ENCODE data around the gene SEMA5A.

SEMA5A gene

DNA sequence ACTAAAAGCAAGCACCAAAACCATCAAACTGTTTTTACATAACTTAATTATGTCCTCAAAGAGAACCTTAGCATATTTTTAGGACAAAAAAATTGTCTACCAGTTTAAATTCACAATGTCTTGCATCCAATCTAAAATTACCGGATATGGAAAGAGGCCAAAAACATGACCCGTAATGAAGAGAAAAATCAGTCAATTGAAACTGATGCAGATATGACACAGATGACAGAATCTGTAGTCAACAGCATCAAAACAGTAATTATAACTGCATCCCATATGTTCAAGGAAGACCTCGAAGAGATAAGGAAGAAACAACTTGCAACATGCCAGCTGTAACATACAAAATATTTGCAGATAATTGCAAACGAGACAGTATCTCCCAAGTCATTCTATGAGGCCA, 473.2 kb downstream of the SEMA5A start:
- no peaks in the 10 kb centered on the region for H3K27me3 ChIP-seq (ENCODE audit: control insufficient read depth, insufficient read depth, low read length)
- no peak overlapping the region for H3K27ac ChIP-seq
- no peak overlapping the region for H3K9ac ChIP-seq
- no peaks in the 10 kb centered on the region for H3K9me3 ChIP-seq (ENCODE audit: control insufficient read depth, low read length)
- no peak overlapping the region for H2AFZ ChIP-seq
- TF ChIP-seq CTCF (IDR thresholded peaks at IDR 0.05), result no peak
- H3K4me2 ChIP-seq (ENCODE audit: low read length), result no peak overlapping the region
- H3K36me3 ChIP-seq (ENCODE audit: control insufficient read depth, insufficient read depth, low read length), result no peaks in the 10 kb centered on the region
- no peaks in the 10 kb centered on the region for H3K4me1 ChIP-seq
- no peak overlapping the region for H3K4me3 ChIP-seq (ENCODE audit: low read depth, low read length)
- H3K79me2 ChIP-seq, result no peaks in the 10 kb centered on the region

- H3K9ac ChIP-seq, result no peak overlapping the region
- H2AFZ ChIP-seq, result no peak overlapping the region
- no peak for TF ChIP-seq CTCF (IDR thresholded peaks at IDR 0.05)
- no peaks in the 10 kb centered on the region for H3K9me3 ChIP-seq (ENCODE audit: control insufficient read depth, low read length)
- H3K4me1 ChIP-seq, result no peaks in the 10 kb centered on the region
- no peaks in the 10 kb centered on the region for H3K36me3 ChIP-seq (ENCODE audit: control insufficient read depth, insufficient read depth, low read length)
- no peak overlapping the region for H3K27ac ChIP-seq
- no peak overlapping the region for H3K4me3 ChIP-seq (ENCODE audit: low read depth, low read length)
- no peak overlapping the region for H3K4me2 ChIP-seq (ENCODE audit: low read length)
- H3K79me2 ChIP-seq, result no peaks in the 10 kb centered on the region
- H3K27me3 ChIP-seq (ENCODE audit: control insufficient read depth, insufficient read depth, low read length), result no peaks in the 10 kb centered on the region
Measured at GRCh38 chr5:9071524-9071923, 474.4 kb downstream of the SEMA5A start.

DNA sequence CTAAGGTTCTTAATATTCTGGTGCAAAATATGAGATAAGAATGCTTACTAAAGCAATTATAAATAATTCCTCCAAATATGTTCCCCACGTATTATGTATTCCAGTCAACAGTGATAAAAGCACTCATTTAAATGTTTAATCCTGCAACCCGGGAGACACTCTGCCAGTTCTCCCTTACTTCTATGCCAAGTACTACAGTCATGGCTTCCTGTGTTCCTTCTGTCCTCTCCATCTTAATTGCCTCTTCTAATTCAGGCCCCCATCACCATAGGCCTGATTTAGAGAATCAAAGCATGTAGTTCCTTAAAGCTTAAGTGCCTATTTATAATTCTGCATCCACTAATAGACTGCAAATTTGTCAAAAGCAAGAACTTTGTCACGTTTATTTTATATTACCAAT, 474.8 kb downstream of the SEMA5A start:
- Histone ChIP-seq H3K36me3 (ENCODE audit: control insufficient read depth, insufficient read depth, low read length) (no peaks in the 10 kb centered on the region), H3K4me2 (ENCODE audit: low read length) (no peak overlapping the region), H3K27ac (no peak overlapping the region), H3K79me2 (no peaks in the 10 kb centered on the region), H3K9me3 (ENCODE audit: control insufficient read depth, low read length) (no peaks in the 10 kb centered on the region), H3K9ac (no peak overlapping the region), H3K4me3 (ENCODE audit: low read depth, low read length) (no peak overlapping the region), H2AFZ (no peak overlapping the region), H3K27me3 (ENCODE audit: control insufficient read depth, insufficient read depth, low read length) (no peaks in the 10 kb centered on the region), H3K4me1 (no peaks in the 10 kb centered on the region)
- TF ChIP-seq CTCF (IDR thresholded peaks at IDR 0.05), result no peak

- H3K27me3 ChIP-seq (ENCODE audit: control insufficient read depth, insufficient read depth, low read length), result no peaks in the 10 kb centered on the region
- TF ChIP-seq CTCF (IDR thresholded peaks at IDR 0.05), result no peak
- H3K9ac ChIP-seq, result no peak overlapping the region
- no peak overlapping the region for H3K27ac ChIP-seq
- H2AFZ ChIP-seq, result no peak overlapping the region
- H3K4me3 ChIP-seq (ENCODE audit: low read depth, low read length), result no peak overlapping the region
- H3K36me3 ChIP-seq (ENCODE audit: control insufficient read depth, insufficient read depth, low read length), result no peaks in the 10 kb centered on the region
- H3K4me2 ChIP-seq (ENCODE audit: low read length), result no peak overlapping the region
- no peaks in the 10 kb centered on the region for H3K9me3 ChIP-seq (ENCODE audit: control insufficient read depth, low read length)
- no peaks in the 10 kb centered on the region for H3K4me1 ChIP-seq
- no peaks in the 10 kb centered on the region for H3K79me2 ChIP-seq
Measured at GRCh38 chr5:9069650-9070049, 476.2 kb downstream of the SEMA5A start.

DNA sequence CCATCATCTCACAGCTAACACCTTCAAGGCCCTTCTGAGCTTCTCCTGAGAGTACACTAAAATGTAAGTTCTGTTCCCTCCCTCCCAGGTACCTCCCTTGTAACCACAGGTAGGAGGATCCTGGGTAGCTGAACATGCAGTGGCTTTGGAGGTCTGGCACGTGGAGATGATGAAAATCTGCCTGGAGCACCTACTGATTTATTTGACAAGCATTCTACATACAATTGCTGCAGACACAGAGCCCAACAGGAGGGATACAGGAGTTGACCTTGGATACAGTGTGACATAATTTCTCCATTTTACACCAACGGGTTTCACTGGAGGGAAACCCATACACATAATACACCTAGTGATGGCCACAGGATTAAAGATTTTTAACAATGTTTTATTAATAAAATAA, 478.7 kb downstream of the SEMA5A start:
- Histone ChIP-seq H3K9me3 (ENCODE audit: control insufficient read depth, low read length) (no peaks in the 10 kb centered on the region), H3K27ac (no peak overlapping the region), H3K27me3 (ENCODE audit: control insufficient read depth, insufficient read depth, low read length) (no peaks in the 10 kb centered on the region), H3K4me1 (no peaks in the 10 kb centered on the region), H2AFZ (no peak overlapping the region), H3K4me2 (ENCODE audit: low read length) (no peak overlapping the region), H3K9ac (no peak overlapping the region), H3K79me2 (no peaks in the 10 kb centered on the region), H3K4me3 (ENCODE audit: low read depth, low read length) (no peak overlapping the region), H3K36me3 (ENCODE audit: control insufficient read depth, insufficient read depth, low read length) (no peaks in the 10 kb centered on the region)
- no peak for TF ChIP-seq CTCF (IDR thresholded peaks at IDR 0.05)
